ENCODE measurements around the gene TDRD3.

GRCh38 chr13:60358453-60358852 is 38.6 kb upstream of the TDRD3 start:
- TF ChIP-seq CTCF (IDR thresholded peaks at IDR 0.05; ENCODE audit: low read depth, low read length, poor library complexity, severe bottlenecking) (no peak), EZH2phosphoT487 (IDR thresholded peaks at IDR 0.05; ENCODE audit: borderline replicate concordance, low read length) (no peak)
